ENCODE measurements around the gene PHF14.

The PHF14 gene

GRCh38 chr7:11120068-11120664 lies 146.5 kb downstream of the PHF14 start:
- no peak for DNase-seq (ENCODE audit: low spot score)

- DNase-seq (ENCODE audit: low spot score), result no peak
These were observed 147.1 kb downstream of the PHF14 start for GRCh38 chr7:11120675-11121220.

DNA sequence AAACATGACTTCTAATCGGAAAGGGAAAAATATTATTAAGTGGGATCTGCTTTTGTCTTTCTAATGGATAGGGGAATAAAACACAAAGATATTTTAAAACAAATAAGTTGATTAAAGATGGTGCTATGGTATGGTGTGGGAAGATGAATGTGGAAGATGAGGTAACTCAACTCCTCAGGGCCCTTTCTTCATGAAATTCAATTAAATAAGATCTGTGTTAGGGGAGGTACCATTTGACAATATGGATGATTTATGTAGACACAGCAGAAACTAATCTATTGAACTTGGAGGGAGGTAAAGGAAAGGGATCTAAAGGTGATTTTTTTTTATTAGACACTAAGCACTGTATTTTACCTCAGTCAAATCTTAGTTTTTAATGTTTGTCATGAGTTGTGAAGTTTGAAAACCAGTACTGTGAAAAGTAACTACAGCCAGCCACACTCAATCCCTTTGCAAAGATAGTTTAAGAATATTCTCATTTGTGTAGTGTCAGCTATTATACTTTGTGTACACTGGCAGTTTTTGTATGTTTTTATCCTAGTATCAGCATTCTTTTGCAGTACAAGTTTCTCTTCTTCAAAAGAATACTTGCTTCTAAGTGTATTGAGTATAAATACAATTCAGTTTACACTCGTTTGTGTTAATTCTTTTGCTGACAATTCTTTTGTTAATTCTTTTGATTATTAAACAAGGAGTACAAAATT lies 151.3 kb downstream of the PHF14 start:
- DNase-seq (ENCODE audit: low spot score), result no peak

DNA sequence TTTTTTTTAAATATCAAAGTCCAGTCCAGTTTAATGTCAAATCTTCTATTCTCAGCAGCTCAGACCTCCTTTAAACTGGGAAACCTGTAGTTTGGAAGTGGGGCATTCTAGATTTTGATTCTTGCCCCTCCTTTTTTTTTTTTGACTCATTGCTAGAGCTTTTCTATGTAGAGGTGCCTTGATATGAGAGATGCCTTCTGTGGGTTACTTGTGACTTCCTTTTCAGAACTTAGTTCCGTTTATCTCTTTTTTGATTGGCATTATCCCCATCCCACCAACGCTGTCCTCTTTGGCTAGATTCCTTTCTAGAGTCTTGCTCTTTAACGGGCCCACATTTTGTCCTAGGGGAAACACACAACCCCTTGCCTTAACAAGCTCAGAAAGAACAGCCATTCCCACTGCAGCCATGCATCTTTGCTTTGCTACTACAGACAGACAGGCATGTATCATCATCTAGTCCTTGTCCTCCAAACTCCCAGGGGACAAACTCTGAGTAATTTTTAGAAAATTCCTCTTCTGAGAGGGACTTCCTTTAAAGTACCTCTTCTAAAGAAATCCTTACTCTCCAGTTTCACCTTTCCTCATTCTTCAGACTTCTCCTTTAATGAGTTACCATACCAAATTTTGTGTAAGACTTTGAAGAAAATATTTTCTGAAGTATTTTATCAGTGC lies 153.6 kb downstream of the PHF14 start:
- no peak for DNase-seq (ENCODE audit: low spot score)

DNA sequence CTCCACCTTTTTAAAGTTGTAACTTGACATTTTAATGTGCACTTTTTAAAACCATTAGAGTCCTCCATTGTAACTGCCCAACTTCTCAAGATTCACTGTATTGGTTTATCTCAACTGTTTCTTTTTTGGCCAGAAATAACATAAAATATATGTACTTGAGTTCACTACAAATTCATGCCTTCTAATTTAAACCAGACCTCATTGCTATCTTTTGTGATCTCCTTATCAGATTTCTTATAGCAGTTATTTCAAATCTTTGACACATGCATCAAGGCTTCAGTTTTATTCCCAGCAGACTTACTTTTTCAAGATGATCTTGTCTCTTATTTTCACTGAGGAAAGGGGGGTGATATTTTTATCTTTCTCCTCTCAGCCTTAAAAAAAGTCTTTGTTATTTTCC lies 154.3 kb downstream of the PHF14 start:
- DNase-seq (ENCODE audit: low spot score), result no peak

DNA sequence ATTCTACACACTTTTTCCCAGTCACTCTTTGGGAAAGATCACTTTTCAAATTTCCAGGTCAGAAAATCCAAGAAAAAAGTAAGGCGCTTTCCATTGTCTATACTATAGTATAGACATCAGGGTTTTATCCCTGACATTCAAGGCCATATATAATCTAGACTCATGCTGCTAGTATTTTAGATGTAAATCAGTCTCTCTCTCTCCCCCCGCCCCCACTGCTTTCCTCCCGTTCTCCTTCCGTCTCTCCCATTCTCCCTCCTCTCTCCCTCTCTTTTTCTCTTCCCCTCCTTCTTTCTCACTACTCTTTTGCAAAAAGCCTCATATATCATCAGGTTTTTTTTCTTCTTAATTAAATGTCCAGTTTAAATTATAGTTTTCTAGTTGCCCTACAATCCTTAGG lies 154.8 kb downstream of the PHF14 start:
- DNase-seq (ENCODE audit: low spot score), result no peak

GRCh38 chr7:11130012-11130411 lies 156.3 kb downstream of the PHF14 start:
- no peak for DNase-seq (ENCODE audit: low spot score)

DNA sequence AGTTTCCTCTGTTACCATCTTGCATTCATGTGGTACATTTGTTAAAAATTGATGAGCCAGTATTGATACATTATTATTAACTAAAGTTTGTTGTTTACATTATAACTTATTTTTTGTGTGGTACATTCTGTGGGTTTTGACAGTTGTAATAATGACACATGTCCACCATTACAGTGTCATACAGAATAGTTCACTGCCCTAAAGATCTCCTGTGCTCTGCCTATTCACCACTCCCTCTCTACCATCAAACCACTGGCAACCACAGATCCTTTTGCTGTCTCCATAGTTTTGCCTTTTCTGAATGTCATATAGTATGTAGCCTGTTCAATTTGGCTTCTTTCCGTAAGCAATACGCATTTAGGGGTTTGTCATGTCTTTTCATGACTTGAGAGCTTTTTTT lies 156.9 kb downstream of the PHF14 start:
- DNase-seq (ENCODE audit: low spot score), result no peak

DNA sequence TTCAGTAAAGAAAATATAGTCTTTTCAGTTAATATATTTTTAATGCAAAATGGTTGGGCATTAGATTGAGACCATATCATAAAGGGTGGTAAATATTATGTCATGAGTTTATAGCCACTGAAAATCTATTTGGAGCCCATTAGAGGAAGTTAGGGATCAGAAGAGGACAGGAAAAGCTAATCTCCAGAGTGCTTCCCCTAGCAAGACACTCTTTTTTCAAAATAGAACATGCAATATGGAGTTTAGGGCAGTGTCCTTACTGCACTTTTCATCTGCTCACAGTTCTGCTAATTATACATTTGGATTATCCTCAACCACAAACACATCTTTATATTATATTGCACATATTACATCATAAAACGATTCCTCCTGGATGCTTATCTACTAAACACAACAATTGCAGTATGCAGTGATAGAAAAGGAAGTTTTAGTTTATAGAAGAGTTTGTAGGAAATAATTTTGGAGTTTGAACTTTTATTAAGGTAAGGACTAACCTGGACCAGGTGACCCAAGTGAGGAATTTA lies 159.8 kb downstream of the PHF14 start:
- no peak for DNase-seq (ENCODE audit: low spot score)

DNA sequence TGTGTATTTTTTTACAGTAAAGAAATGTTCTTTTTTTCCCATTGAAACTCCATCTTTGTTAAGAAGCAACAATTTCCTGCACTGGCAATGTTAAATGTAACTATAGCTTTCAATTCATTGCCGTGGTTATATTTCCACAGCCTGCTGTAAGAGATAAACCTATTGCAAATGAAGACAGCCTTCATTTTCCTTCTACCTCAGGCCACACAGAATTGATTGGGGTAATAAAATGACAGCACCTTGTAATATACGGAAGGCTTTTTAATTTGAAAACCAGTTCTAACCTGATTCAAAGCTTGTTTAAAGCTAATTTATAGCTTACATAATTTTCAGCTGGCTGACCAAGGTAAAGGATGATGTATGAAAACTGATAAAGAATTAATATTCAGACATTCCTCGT lies 161.9 kb downstream of the PHF14 start:
- no peak for DNase-seq (ENCODE audit: low spot score)

DNA sequence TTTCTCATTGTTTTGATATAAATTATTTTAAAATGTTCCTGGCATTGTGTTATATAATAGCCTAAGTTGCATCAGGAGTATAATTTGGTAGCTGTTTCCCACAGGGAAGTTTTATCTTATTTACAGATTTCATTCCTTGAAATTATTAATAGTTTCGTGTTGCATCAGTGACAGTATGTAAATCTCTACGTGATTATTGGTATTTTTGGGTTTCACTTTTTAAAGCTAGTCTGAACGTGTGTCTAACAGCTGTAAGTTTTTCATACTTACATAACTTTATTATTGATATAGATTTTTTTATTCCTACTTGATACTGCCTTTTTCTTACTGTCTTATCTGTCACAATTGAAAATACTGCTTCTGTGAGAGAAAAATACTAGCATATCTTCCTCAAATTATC lies 167.9 kb downstream of the PHF14 start:
- DNase-seq (ENCODE audit: low spot score), result no peak

GRCh38 chr7:11153694-11154093 lies 180.0 kb downstream of the PHF14 start:
- no peak for DNase-seq (ENCODE audit: low spot score)

- no peak for DNase-seq (ENCODE audit: low spot score)
These were observed 182.2 kb downstream of the PHF14 start for GRCh38 chr7:11155883-11156282.

DNA sequence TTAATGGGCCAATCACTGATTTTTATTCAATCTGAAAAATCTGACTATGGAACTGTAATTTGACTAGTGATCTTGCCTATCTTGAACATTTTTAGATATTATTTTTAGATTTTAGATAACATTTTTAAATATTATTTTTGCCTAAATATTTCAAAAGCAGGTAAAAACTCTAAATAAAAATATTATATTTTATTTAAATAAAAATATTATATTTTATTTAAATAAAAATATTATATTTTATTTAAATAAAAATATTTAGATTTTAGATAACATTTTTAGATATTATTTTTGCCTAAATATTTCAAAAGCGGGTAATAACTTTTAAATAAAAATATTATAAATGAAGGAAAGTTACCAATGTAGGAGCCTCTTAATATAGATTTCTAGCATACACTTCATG lies 187.8 kb downstream of the PHF14 start:
- DNase-seq (ENCODE audit: low spot score), result no peak

- DNase-seq (ENCODE audit: low spot score), result no peak
These were observed 189.5 kb downstream of the PHF14 start for GRCh38 chr7:11163220-11163619.

- DNase-seq (ENCODE audit: low spot score), result no peak
These were observed 192.4 kb downstream of the PHF14 start for GRCh38 chr7:11166051-11166450.

DNA sequence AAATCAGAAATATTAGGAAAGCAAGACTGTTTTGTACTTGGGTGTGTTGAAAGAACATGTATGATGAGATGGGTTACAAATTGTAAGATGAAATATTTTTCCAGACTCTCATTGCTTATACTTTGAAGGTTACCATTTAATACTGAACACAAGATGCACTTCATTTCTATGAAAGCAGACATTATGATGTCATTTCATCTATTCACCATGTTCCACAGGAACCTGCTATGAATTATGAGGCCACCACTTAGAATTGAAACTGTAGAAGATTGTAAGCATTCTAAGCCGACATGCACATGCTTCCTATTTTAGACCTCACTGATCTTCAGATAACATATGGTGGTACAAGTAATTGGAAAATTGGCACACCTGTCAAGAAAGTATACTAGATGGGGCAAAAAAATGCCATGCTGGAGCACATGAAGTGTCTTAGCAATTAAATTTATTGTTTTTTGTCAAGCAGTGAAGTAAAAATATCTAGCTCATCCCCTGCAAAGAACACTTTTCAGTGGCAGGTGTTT lies 195.0 kb downstream of the PHF14 start:
- no peak for DNase-seq (ENCODE audit: low spot score)

GRCh38 chr7:11170175-11170574 lies 196.5 kb downstream of the PHF14 start:
- no peak for DNase-seq (ENCODE audit: low spot score)

DNA sequence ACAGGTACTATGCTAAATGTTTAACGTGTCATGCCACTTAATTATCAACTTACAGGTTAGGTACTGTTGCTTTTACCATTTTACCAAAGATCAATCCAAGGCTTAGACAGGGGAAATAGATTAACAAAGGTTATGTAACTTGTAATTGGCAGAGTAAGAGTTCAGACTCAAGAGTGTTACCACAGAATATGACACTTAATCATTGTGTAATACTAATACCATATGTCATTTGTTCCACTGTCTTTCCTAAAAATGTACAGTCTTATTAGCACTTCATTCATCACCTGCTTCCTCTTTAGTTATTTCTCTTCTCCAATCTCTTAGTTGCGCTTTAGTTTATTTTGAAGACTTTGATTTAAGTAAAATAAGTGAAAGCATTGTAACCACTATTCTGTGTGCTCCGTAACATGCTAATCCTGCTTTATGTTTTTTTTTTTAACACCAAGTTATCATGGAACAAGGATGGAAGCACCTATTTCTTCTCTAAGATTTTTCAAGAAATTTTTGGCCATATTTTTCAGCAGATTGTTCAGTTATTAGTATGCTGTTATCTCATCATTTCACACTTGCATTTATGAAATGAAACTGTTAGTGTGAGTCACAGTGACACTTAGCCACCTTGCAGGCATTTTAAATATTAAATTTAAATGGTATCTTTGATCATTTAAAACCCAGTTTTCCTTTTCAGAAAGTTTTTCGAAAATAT lies 197.3 kb downstream of the PHF14 start:
- DNase-seq (ENCODE audit: low spot score), result no peak

DNA sequence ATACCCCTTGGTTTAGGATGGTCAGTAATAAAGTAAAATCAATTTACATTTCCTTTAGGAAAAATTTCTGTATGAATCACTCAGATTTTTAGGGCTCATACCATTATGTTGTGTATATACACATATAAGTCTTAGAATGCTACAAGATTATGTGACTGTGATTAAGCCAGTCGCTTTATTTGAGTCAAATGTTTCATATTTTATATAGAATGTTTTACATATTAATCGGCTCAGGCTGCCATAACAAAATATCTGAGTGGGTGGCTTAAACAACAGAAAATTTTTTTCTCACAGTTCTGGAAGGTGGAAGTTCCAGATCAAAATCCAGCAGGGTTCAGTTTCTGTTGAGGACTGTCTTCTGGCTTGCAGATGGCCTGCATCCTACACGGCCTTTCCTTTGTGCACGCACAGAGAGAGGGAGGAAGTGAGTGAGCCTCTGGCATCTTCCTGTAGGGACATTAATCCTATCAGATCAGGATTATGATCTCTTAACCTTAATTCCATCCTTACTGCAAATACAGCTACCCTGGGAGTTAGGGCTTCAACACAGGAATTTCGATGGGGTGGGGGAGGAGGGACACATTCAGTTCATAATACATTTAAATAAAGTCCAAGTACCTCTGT lies 198.0 kb downstream of the PHF14 start:
- no peak for DNase-seq (ENCODE audit: low spot score)

GRCh38 chr7:11172835-11173234 lies 199.2 kb downstream of the PHF14 start:
- DNase-seq (ENCODE audit: low spot score), result no peak

DNA sequence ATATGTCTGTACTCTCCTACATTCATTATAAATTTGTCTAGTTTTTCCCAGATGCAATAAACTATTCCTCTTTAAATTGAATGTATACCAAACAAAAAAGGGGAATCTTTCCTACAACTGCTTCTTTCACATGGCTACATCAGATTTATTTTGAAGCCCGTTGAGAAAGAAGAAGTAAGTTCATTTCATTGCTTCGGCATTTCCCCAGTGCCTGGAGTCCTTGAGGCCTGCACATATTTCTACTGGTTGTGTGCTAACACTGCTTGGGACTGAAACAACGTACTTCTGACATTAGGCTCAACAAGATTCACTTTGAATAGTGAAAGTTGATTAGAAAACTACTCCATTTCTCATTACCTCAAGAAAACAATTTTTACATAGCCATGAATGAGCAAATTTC lies 201.7 kb downstream of the PHF14 start:
- no peak for DNase-seq (ENCODE audit: low spot score)

Measured in left forelimb (tissue), 1 donor.